Neural cell (in vitro differentiated cells): ENCODE data around the gene CLDN18. TPM values are rescaled to one million over a fixed set of nuclear protein-coding genes. Genes with fewer than 3 reads are reported as not detected.

Experiments used
- H2AFZ ChIP-seq: fragments of 200-600, 300-800 bp; sonication (generic), shearing (Covaris generic); 2 replicates; pipeline ENCODE4 v1.6.0; 2014; ENCODE audit warnings: low read depth, mild to moderate bottlenecking, antibody characterized with exemption, low read length, moderate library complexity
- H3F3A ChIP-seq: fragments of 200-600 bp; shearing (Covaris generic); 2 replicates; pipeline ENCODE4 v1.6.1; 2016; ENCODE audit warnings: mild to moderate bottlenecking, moderate library complexity, mixed read lengths, antibody characterized with exemption, low read length; ENCODE audit not compliant: insufficient read depth, poor library complexity, severe bottlenecking
- H3K27ac ChIP-seq: fragments of 200-600, 300-800 bp; sonication (generic), shearing (Covaris generic); 2 replicates; pipeline ENCODE4 v1.5.1; 2014; ENCODE audit warnings: mild to moderate bottlenecking, low read length, moderate library complexity
- H3K27me3 ChIP-seq: fragments of 300-800, 200-600 bp; sonication (generic), shearing (Covaris generic); 2 replicates; pipeline ENCODE4 v1.6.0; 2014; ENCODE audit warnings: mild to moderate bottlenecking, low read depth, low read length, moderate library complexity; ENCODE audit not compliant: insufficient read depth
- H3K36me3 ChIP-seq: fragments of 300-800, 200-600 bp; sonication (generic), shearing (Covaris generic); 2 replicates; pipeline ENCODE4 v1.5.1; 2014; ENCODE audit warnings: mild to moderate bottlenecking, antibody characterized with exemption, low read length, moderate library complexity; ENCODE audit not compliant: insufficient read depth
- H3K4me2 ChIP-seq: fragments of 300-800, 200-600 bp; sonication (generic), shearing (Covaris generic); 2 replicates; pipeline ENCODE4 v1.6.0; 2014; ENCODE audit warnings: mild to moderate bottlenecking, low read length
- H3K4me3 ChIP-seq: fragments of 300-800, 200-600 bp; sonication (generic), shearing (Covaris generic); 2 replicates; pipeline ENCODE4 v1.5.1; 2014; ENCODE audit warnings: mild to moderate bottlenecking, low read length, moderate library complexity
- H3K79me2 ChIP-seq: fragments of 200-600 bp; shearing (Covaris generic); replicated peaks from 2 replicates; pipeline ENCODE4 v1.6.0; 2014; ENCODE audit warnings: mild to moderate bottlenecking, low read length, moderate library complexity; ENCODE audit not compliant: insufficient read depth
- H3K9ac ChIP-seq: fragments of 300-800, 200-600 bp; sonication (generic), shearing (Covaris generic); 2 replicates; pipeline ENCODE4 v1.6.1; 2016; ENCODE audit warnings: mild to moderate bottlenecking, low read length, mixed read lengths
- H3K9me2 ChIP-seq: fragments of 200-600 bp; shearing (Covaris generic); 2 replicates; pipeline ENCODE4 v1.6.1; 2016; ENCODE audit warnings: mild to moderate bottlenecking, low read length, mixed read lengths; ENCODE audit not compliant: insufficient read depth
- H3K9me3 ChIP-seq: fragments of 200-600, 300-800 bp; sonication (generic), shearing (Covaris generic); 2 replicates; pipeline ENCODE4 v1.6.1; 2016; ENCODE audit warnings: mild to moderate bottlenecking, mixed run types, low read length, moderate library complexity, mixed read lengths
- H4K20me1 ChIP-seq: fragments of 200-600 bp; shearing (Covaris generic); 2 replicates; pipeline ENCODE4 v1.6.1; 2016; ENCODE audit warnings: mild to moderate bottlenecking, mixed run types; ENCODE audit not compliant: insufficient read depth
- EP300 ChIP-seq: fragments of 450-650 bp; conservative IDR thresholded peaks from 2 replicates; pipeline ENCODE4 v1.6.1; 2014; ENCODE audit warnings: antibody characterized with exemption, mild to moderate bottlenecking, moderate library complexity; ENCODE audit not compliant: poor library complexity, severe bottlenecking
- EZH2 ChIP-seq: fragments of 200-600, 300-800 bp; shearing (Covaris generic), sonication (generic); IDR thresholded peaks from 2 replicates; pipeline ENCODE4 v1.6.1; 2014; ENCODE audit warnings: antibody characterized with exemption, low read length, borderline replicate concordance, mild to moderate bottlenecking; ENCODE audit not compliant: insufficient read depth, poor library complexity, severe bottlenecking
- MXI1 ChIP-seq: fragments of 450-650 bp; conservative IDR thresholded peaks from 2 replicates; pipeline ENCODE4 v1.6.1; 2014; ENCODE audit warnings: antibody characterized with exemption, mild to moderate bottlenecking; ENCODE audit not compliant: poor library complexity, severe bottlenecking
- POLR2AphosphoS5 ChIP-seq: IDR thresholded peaks from 2 replicates; pipeline ENCODE4 v1.6.1; 2012
- RAD21 ChIP-seq: fragments of 450-650 bp; conservative IDR thresholded peaks from 2 replicates; pipeline ENCODE4 v1.6.1; 2014; ENCODE audit warnings: antibody characterized with exemption, mild to moderate bottlenecking, moderate library complexity
- SMC3 ChIP-seq: fragments of 450-650 bp; conservative IDR thresholded peaks from 2 replicates; pipeline ENCODE4 v1.6.1; 2014; ENCODE audit warnings: antibody characterized with exemption, mild to moderate bottlenecking, moderate library complexity; ENCODE audit not compliant: poor library complexity
- TAF1 ChIP-seq: IDR thresholded peaks from 2 replicates; pipeline ENCODE4 v1.6.1; 2012; ENCODE audit warnings: low read depth
- polyA plus RNA-seq: library from polyadenylated mRNA; depleted of rRNA; stranded (reverse); fragments of >200 nt; gene quantifications from 2 replicates; pipeline ENCODE4 v1.2.3, GENCODE V29; 2014
- TF ChIP-seq, protein P1 (sequence below): fragments of 450-650 bp; IDR thresholded peaks from 2 replicates; pipeline ENCODE4 v1.5.1; 2014; ENCODE audit warnings: antibody characterized with exemption, mild to moderate bottlenecking, moderate library complexity; ENCODE audit not compliant: poor library complexity, severe bottlenecking
- TF ChIP-seq, protein P2 (sequence below): IDR thresholded peaks from 2 replicates; pipeline ENCODE4 v1.6.1; 2012; ENCODE audit warnings: borderline replicate concordance

Gene CLDN18
- polyA plus RNA-seq, 1 donor from 2014 or later: not detected

DNA sequence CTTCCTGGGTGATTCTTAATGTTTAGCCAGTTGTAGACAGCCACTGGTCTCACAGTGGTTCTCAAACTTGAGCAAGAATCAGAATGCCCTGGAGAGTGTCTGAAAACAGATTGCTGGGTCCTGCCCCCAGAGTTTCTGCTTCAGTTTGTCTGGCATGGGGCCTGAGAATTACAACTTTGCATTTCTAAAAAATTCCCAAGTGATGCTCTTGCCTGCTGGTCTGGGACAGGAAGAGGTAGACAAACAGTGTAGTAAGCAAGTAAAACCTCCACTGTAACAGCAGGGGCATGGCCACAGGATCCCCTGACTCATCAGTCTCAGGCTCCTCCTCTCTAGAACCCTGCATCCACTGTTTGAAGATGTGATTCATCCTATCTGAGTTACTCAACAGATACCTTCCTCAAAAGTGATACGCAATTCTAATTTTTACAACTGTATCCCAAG, 69.0 kb downstream of the CLDN18 start:
- Histone ChIP-seq H3K9me2 (no peaks in the 10 kb centered on the region), H3K36me3 (no peaks in the 10 kb centered on the region), H3K4me3 (no peak overlapping the region), H3K4me2 (no peak overlapping the region), H3K27ac (no peak overlapping the region), H3K79me2 (no peaks in the 10 kb centered on the region), H4K20me1 (no peaks in the 10 kb centered on the region), H3K9me3 (no peaks in the 10 kb centered on the region), H3F3A (no peaks in the 10 kb centered on the region), H3K9ac (no peak overlapping the region), H2AFZ (no peak overlapping the region), H3K27me3 (no peaks in the 10 kb centered on the region)
- TF ChIP-seq EP300 (no peak), SMC3 (no peak), TAF1 (no peak), POLR2AphosphoS5 (no peak), MXI1 (no peak), RAD21 (no peak), EZH2 (no peak)
- TF ChIP-seq, protein P1, sequence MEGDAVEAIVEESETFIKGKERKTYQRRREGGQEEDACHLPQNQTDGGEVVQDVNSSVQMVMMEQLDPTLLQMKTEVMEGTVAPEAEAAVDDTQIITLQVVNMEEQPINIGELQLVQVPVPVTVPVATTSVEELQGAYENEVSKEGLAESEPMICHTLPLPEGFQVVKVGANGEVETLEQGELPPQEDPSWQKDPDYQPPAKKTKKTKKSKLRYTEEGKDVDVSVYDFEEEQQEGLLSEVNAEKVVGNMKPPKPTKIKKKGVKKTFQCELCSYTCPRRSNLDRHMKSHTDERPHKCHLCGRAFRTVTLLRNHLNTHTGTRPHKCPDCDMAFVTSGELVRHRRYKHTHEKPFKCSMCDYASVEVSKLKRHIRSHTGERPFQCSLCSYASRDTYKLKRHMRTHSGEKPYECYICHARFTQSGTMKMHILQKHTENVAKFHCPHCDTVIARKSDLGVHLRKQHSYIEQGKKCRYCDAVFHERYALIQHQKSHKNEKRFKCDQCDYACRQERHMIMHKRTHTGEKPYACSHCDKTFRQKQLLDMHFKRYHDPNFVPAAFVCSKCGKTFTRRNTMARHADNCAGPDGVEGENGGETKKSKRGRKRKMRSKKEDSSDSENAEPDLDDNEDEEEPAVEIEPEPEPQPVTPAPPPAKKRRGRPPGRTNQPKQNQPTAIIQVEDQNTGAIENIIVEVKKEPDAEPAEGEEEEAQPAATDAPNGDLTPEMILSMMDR: no peak
- TF ChIP-seq, protein P2, sequence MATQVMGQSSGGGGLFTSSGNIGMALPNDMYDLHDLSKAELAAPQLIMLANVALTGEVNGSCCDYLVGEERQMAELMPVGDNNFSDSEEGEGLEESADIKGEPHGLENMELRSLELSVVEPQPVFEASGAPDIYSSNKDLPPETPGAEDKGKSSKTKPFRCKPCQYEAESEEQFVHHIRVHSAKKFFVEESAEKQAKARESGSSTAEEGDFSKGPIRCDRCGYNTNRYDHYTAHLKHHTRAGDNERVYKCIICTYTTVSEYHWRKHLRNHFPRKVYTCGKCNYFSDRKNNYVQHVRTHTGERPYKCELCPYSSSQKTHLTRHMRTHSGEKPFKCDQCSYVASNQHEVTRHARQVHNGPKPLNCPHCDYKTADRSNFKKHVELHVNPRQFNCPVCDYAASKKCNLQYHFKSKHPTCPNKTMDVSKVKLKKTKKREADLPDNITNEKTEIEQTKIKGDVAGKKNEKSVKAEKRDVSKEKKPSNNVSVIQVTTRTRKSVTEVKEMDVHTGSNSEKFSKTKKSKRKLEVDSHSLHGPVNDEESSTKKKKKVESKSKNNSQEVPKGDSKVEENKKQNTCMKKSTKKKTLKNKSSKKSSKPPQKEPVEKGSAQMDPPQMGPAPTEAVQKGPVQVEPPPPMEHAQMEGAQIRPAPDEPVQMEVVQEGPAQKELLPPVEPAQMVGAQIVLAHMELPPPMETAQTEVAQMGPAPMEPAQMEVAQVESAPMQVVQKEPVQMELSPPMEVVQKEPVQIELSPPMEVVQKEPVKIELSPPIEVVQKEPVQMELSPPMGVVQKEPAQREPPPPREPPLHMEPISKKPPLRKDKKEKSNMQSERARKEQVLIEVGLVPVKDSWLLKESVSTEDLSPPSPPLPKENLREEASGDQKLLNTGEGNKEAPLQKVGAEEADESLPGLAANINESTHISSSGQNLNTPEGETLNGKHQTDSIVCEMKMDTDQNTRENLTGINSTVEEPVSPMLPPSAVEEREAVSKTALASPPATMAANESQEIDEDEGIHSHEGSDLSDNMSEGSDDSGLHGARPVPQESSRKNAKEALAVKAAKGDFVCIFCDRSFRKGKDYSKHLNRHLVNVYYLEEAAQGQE: no peak

DNA sequence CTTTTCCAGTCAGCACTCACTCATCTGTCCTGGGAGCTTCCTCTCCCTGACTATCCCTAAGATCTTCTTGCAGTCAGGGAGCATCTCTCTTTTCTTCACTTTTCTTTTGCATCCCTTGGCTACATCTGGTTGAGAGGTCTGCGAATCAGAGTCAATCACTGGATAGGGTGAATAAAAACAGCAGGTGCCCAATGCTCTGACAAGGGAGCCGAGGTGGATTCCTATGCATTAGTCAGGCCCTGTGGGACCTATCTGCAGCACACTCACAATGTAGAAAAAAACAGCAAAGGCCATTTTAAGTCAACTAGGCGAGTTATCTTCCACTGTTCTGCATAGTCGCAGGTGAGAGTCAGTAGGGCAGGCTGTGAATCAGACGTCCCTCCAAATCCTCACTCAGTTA, 69.9 kb downstream of the CLDN18 start:
- Histone ChIP-seq H3K36me3 (no peaks in the 10 kb centered on the region), H3K9me3 (no peaks in the 10 kb centered on the region), H2AFZ (no peak overlapping the region)

More for the DNA sequence above, 69.9 kb downstream of the CLDN18 start:
- H3K9me2 ChIP-seq: no peaks in the 10 kb centered on the region
- H3K79me2 ChIP-seq: no peaks in the 10 kb centered on the region
- TF ChIP-seq EZH2: no peak
- TF ChIP-seq EP300: no peak
- TF ChIP-seq, protein P2: no peak
- no peak for TF ChIP-seq POLR2AphosphoS5
- no peak for TF ChIP-seq SMC3
- no peak for TF ChIP-seq RAD21
- TF ChIP-seq MXI1: no peak
- TF ChIP-seq, protein P1: no peak
- no peak for TF ChIP-seq TAF1
- no peaks in the 10 kb centered on the region for H4K20me1 ChIP-seq
- H3F3A ChIP-seq: no peaks in the 10 kb centered on the region
- H3K9ac ChIP-seq: no peak overlapping the region
- H3K4me3 ChIP-seq: no peak overlapping the region
- H3K27ac ChIP-seq: no peak overlapping the region
- H3K27me3 ChIP-seq: no peaks in the 10 kb centered on the region
- no peak overlapping the region for H3K4me2 ChIP-seq
